ENCODE results near the gene MATCAP1.

MATCAP1 gene

GRCh38 chr16:67166110-67166547, 17.6 kb downstream of the MATCAP1 start:
- Mint-ChIP-seq H3K9me3 (no peaks in the 10 kb centered on the region), H3K36me3 (peaks cover 0 to 2% of the 10 kb centered on the region in 2 donors), H3K4me3 (no peak overlapping the region), H3K27ac (peak overlapping the region; percentile 25), H3K4me1 (peaks cover 32 to 69% of the 10 kb centered on the region in 2 donors), H3K27me3 (peaks cover 65 to 89% of the 10 kb centered on the region in 2 donors)
- no peak for ATAC-seq (replicated peaks)
- no peak for DNase-seq

- peaks cover 60 to 88% of the 10 kb centered on the region in 2 donors for H3K27me3 Mint-ChIP-seq
- no peak for ATAC-seq (replicated peaks)
- no peak for DNase-seq
- H3K27ac Mint-ChIP-seq = peak overlapping the region; percentile 56
- peaks cover 0 to 4% of the 10 kb centered on the region in 2 donors for H3K36me3 Mint-ChIP-seq
- H3K9me3 Mint-ChIP-seq = peaks cover 0 to 1% of the 10 kb centered on the region in 2 donors
- H3K4me1 Mint-ChIP-seq = peaks cover 32 to 72% of the 10 kb centered on the region in 2 donors
- peak overlapping the region; percentile 46 to 65 for H3K4me3 Mint-ChIP-seq
Observed at GRCh38 chr16:67165121-67166078, 18.4 kb downstream of the MATCAP1 start.

- Mint-ChIP-seq H3K4me3 (peak within 1 kb of the TSS; percentile 63 to 73), H3K9me3 (peaks cover 0 to 1% of the 10 kb centered on the region in 2 donors), H3K27me3 (peaks cover 54 to 80% of the 10 kb centered on the region in 2 donors), H3K36me3 (peaks cover 0 to 4% of the 10 kb centered on the region in 2 donors), H3K4me1 (peaks cover 26 to 70% of the 10 kb centered on the region in 2 donors), H3K27ac (peak within 1 kb of the TSS; percentile 56)
- DNase-seq = no peak
- ATAC-seq (replicated peaks) = no peak
Observed at GRCh38 chr16:67164599-67165061, 19.1 kb downstream of the MATCAP1 start, which contains the start of gene HSF4. HSF4 (plus strand) TSS chr16:67164745; CDS start chr16:67164812, 67 bp downstream.

GRCh38 chr16:67163999-67164558, 19.7 kb downstream of the MATCAP1 start:
- Mint-ChIP-seq H3K27me3 (peaks cover 49 to 75% of the 10 kb centered on the region in 2 donors), H3K36me3 (peaks cover 0 to 4% of the 10 kb centered on the region in 2 donors), H3K27ac (peak overlapping the region; percentile 31), H3K4me1 (peaks cover 26 to 68% of the 10 kb centered on the region in 2 donors), H3K4me3 (peak overlapping the region; percentile 63 to 73), H3K9me3 (peaks cover 0 to 1% of the 10 kb centered on the region in 2 donors)
- no peak for ATAC-seq (replicated peaks)
- no peak for DNase-seq

GRCh38 chr16:67163164-67163998, 20.4 kb downstream of the MATCAP1 start:
- Mint-ChIP-seq H3K4me3 (peak overlapping the region; percentile 63 to 73), H3K4me1 (peaks cover 30 to 72% of the 10 kb centered on the region in 2 donors)
- ATAC-seq (replicated peaks) = peak in 1 of 2 donors; percentile 3

GRCh38 chr16:67162506-67163163, 21.1 kb downstream of the MATCAP1 start:
- ATAC-seq (replicated peaks) = no peak
- H3K4me3 Mint-ChIP-seq = peak overlapping the region; percentile 37 to 63

More at GRCh38 chr16:67163164-67163998, 20.4 kb downstream of the MATCAP1 start:
- peaks cover 0 to 4% of the 10 kb centered on the region in 2 donors for H3K36me3 Mint-ChIP-seq
- DNase-seq = no peak
- H3K27ac Mint-ChIP-seq = no peak overlapping the region
- peaks cover 0 to 1% of the 10 kb centered on the region in 2 donors for H3K9me3 Mint-ChIP-seq
- H3K27me3 Mint-ChIP-seq = peaks cover 42 to 68% of the 10 kb centered on the region in 2 donors

GRCh38 chr16:67161595-67162058, 22.1 kb downstream of the MATCAP1 start:
- ATAC-seq (replicated peaks) (no peak), DNase-seq (no peak)
- H3K4me1 Mint-ChIP-seq = peaks cover 41 to 81% of the 10 kb centered on the region in 2 donors
- H3K27ac Mint-ChIP-seq = no peak overlapping the region
- peaks cover 0 to 1% of the 10 kb centered on the region in 2 donors for H3K9me3 Mint-ChIP-seq
- H3K4me3 Mint-ChIP-seq = peak overlapping the region; percentile 17 to 59
- peaks cover 0 to 4% of the 10 kb centered on the region in 2 donors for H3K36me3 Mint-ChIP-seq
- H3K27me3 Mint-ChIP-seq = peaks cover 29 to 50% of the 10 kb centered on the region in 2 donors

More at GRCh38 chr16:67162506-67163163, 21.1 kb downstream of the MATCAP1 start:
- Mint-ChIP-seq H3K27ac (no peak overlapping the region), H3K9me3 (peaks cover 0 to 1% of the 10 kb centered on the region in 2 donors), H3K27me3 (peaks cover 37 to 60% of the 10 kb centered on the region in 2 donors), H3K4me1 (peaks cover 36 to 75% of the 10 kb centered on the region in 2 donors), H3K36me3 (peaks cover 0 to 4% of the 10 kb centered on the region in 2 donors)
- DNase-seq = no peak

- Mint-ChIP-seq H3K36me3 (peaks cover 12 to 14% of the 10 kb centered on the region in 2 donors), H3K27ac (peak overlapping the region; percentile 90), H3K27me3 (peaks cover 11 to 33% of the 10 kb centered on the region in 2 donors), H3K4me3 (peak overlapping the region; percentile 91), H3K9me3 (peaks cover 0 to 1% of the 10 kb centered on the region in 2 donors), H3K4me1 (peaks cover 40 to 81% of the 10 kb centered on the region in 2 donors)
- DNase-seq (peak; percentile 85), ATAC-seq (replicated peaks) (peak; percentile 59)
Observed at GRCh38 chr16:67158637-67159600, 24.8 kb downstream of the MATCAP1 start.

- peak overlapping the region; percentile 91 for H3K4me3 Mint-ChIP-seq
- H3K27ac Mint-ChIP-seq = peak overlapping the region; percentile 90
- H3K36me3 Mint-ChIP-seq = peaks cover 14 to 16% of the 10 kb centered on the region in 2 donors
- peaks cover 0 to 1% of the 10 kb centered on the region in 2 donors for H3K9me3 Mint-ChIP-seq
- peaks cover 44 to 81% of the 10 kb centered on the region in 2 donors for H3K4me1 Mint-ChIP-seq
- no peak for DNase-seq
- no peak for ATAC-seq (replicated peaks)
- peaks cover 9 to 29% of the 10 kb centered on the region in 2 donors for H3K27me3 Mint-ChIP-seq
Observed at GRCh38 chr16:67157892-67158635, 25.7 kb downstream of the MATCAP1 start.

GRCh38 chr16:67157106-67157748, 26.5 kb downstream of the MATCAP1 start:
- DNase-seq (no peak), ATAC-seq (replicated peaks) (no peak)
- Mint-ChIP-seq H3K4me3 (no peak overlapping the region), H3K27me3 (peaks cover 14 to 28% of the 10 kb centered on the region in 2 donors), H3K9me3 (peaks cover 0 to 1% of the 10 kb centered on the region in 2 donors), H3K36me3 (peaks cover 14 to 16% of the 10 kb centered on the region in 2 donors), H3K27ac (no peak overlapping the region), H3K4me1 (peaks cover 42 to 76% of the 10 kb centered on the region in 2 donors)

All from stimulated activated naive B cell treated with anti-CD40 and anti-IgM and Interleukin-4, amounts not matched to agents 10 μg/mL and 1 μg/mL and 100 μg/mL, for 72 hours (primary cell).